Measurements from ENCODE around the gene GPR173. TPM values are rescaled to one million over a fixed set of nuclear protein-coding genes. Genes with fewer than 3 reads are reported as not detected.

GPR173 gene
- total RNA-seq, 1 donor, result 2.5 TPM

DNA sequence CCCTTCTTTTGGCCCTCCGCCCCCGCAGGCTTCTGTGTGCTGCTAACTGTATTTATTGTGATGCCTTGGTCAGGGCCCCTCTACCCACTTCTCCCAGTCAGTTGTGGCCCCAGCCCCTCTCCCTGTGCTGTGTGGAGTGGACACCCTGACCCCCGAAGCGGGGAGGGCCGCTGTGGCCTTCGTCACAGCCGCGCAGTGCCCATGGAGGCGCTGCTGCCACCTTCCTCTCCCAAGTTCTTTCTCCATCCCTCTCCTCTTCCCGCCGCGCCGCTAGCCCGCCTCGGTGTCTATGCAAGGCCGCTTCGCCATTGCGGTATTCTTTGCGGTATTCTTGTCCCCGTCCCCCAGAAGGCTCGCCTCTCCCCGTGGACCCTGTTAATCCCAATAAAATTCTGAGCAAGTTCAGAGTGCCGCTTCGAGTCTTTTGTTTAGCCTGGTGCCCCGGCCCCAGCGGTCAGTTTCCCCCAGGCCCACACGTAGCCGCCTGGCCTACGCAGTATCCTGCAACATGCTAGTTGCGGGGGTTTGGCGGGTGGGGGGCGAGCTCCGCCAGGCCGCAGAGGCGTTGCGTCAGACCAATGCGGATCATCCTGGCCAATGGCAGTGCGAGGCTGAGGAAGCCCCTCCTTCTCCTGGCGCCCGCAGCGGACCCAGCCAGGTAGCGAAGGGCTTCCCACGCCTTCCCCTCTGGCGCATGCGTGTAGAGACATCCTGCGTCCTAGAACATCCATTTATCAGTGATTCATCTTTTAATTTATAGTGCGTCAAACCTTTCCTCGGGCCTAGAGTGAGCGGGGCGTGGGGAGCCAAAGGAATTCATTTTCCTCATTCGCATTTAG is 39.8 kb downstream of the GPR173 start:
- DNase-seq (ENCODE audit: low read depth), result peak; percentile 80
- TF ChIP-seq, protein P1, sequence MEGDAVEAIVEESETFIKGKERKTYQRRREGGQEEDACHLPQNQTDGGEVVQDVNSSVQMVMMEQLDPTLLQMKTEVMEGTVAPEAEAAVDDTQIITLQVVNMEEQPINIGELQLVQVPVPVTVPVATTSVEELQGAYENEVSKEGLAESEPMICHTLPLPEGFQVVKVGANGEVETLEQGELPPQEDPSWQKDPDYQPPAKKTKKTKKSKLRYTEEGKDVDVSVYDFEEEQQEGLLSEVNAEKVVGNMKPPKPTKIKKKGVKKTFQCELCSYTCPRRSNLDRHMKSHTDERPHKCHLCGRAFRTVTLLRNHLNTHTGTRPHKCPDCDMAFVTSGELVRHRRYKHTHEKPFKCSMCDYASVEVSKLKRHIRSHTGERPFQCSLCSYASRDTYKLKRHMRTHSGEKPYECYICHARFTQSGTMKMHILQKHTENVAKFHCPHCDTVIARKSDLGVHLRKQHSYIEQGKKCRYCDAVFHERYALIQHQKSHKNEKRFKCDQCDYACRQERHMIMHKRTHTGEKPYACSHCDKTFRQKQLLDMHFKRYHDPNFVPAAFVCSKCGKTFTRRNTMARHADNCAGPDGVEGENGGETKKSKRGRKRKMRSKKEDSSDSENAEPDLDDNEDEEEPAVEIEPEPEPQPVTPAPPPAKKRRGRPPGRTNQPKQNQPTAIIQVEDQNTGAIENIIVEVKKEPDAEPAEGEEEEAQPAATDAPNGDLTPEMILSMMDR (IDR thresholded peaks at IDR 0.05; ENCODE audit: insufficient read depth, low read length), result no peak
- H3K4me3 ChIP-seq (ENCODE audit: low read depth, low read length), result peak overlapping the region; percentile 49

DNA sequence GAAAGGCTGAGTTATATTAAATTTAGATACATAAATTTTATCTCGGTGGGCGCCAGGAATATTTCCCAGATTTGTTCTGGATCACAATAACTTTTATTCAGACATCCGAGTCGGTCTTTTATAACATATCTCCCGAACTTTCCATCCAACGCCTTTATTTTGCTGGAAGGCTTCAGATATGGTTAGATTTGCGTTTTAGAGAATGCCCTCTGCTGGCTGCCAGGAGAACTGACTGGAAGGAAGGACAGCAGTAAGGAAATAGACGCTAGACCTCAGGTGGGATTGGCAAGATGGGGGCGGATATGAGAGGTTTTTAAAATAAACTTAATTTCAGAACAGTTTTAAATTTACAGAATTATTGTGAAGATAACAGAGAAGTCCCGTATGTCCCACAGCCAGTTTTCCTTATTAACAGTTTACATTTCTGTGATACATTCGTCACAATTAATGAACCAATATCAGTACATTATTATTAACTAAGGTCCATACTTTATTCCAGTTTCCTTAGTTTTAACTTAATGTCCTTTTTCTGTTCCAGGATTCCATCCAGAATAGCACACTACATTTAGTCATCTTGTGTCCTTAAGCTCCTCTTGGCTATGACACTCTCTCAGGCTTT is 40.7 kb downstream of the GPR173 start:
- TF ChIP-seq, protein P1 (IDR thresholded peaks at IDR 0.05; ENCODE audit: insufficient read depth, low read length), result peak; percentile 89
- H3K4me3 ChIP-seq (ENCODE audit: low read depth, low read length), result peak overlapping the region; percentile 49
- DNase-seq (ENCODE audit: low read depth), result peak; percentile 79

DNA sequence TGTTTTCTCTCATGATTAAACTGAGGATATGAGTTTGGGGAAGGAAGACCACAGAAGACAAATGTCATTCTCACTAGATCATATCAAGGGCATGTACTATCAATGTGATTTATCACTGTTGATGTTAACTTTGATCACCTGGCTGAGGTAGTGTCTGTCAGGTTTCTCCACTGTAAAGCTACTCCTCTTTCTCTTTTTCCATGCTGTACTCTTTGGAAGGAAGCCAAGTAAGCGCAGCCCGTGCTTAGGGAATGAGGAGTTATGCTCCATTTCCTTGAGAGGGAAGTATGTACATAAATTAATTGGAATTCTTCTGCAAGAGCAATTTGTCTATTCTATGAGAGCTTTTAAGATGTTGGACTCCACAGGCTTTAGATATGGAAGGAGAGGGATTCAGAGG is 41.3 kb downstream of the GPR173 start:
- no peak for DNase-seq (ENCODE audit: low read depth)
- H3K4me3 ChIP-seq (ENCODE audit: low read depth, low read length), result no peak overlapping the region
- TF ChIP-seq, protein P1 (IDR thresholded peaks at IDR 0.05; ENCODE audit: insufficient read depth, low read length), result no peak

DNA sequence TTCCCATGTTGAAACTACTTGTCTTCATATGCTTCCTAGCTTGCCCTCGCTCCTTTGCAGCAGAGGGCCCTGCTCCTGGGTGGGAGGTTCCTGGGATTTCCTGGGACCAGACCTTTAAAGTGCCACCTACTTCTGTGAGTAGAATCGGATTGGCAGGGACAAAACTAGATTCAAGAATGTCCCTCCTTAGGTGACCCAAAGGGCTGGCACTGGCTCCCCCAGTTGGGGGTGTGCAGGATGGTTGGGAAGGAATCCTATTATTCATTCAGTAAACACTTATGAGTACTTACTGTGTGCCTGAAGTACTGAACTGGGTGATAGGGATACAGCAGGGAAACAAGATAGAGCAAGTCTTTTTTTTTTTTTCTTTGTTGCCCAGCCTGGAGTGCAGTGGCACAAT is 42.8 kb downstream of the GPR173 start:
- TF ChIP-seq, protein P1 (IDR thresholded peaks at IDR 0.05; ENCODE audit: insufficient read depth, low read length), result no peak
- H3K4me3 ChIP-seq (ENCODE audit: low read depth, low read length), result no peak overlapping the region
- no peak for DNase-seq (ENCODE audit: low read depth)

DNA sequence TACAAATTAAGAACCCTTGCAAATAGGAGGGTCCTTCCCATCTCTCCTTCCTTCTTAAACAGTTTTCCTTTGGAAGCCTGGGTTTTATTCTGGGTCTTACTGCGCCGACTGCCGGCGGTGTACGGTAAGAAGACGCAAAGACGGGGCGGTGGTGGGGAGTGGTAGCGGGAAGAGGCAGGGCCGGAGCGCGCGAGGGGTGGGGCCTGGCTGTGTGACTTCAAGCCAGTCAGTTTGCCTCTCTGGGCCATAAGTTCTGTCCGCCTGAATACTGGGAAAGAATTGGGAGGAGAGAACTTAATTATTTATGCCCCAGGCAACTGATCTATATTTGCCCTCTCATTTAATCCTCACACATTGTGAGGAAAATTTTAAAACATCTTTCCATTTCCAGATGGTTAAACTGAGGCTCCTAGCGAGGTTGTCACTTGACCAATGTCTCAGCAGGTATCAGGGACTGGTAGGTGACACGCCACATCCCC is 44.6 kb downstream of the GPR173 start:
- peak; percentile 73 for DNase-seq (ENCODE audit: low read depth)
- peak overlapping the region; percentile 67 for H3K4me3 ChIP-seq (ENCODE audit: low read depth, low read length)
- TF ChIP-seq, protein P1 (IDR thresholded peaks at IDR 0.05; ENCODE audit: insufficient read depth, low read length), result peak; percentile 55

DNA sequence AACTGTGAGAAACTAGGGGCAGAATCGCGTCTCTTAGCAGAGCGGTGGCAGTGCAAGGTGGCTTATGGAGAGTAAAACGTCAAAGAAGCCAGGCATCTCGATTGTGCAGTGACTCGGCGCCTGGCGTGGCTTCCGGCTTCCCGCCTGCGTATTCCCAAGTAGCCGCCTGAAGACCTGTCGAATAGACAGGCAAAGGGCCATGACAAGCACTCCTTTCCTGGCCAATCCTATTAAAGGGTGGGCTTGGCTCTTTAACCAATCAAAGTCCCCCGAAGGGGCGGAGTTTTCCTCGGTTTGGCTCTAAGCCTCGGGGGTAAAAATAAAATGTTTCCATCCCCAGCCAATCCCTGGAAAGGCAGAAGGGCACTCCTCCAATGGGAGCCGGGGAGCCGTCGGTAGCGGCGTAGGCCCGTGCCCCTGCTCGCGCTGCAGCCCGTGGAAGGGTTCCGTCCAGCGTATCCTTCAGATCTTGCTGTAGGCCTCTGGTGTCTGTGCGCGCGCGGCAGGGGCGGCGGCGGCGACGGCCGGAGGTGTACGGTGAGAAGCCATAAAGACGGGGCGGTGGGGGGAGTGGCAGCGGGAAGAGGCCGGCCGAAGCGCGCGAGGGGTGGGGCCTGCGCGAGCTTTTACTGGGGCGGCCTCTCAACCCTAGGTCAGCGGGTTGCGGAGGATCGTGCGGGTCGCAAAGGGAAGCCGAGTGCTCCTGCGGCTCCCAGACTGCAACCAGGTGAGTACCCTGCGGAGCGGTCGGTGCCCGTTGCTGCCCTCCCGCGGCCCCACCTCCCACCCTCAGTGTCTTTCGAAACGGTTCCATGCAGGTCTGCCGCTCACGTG is 45.4 kb downstream of the GPR173 start, which contains the start of gene KANTR:
Gene KANTR (plus strand): TSS at position 395 of the 834 bp plus-strand sequence. CDS start 30,131 bp downstream, outside the sequence.
- peak within 1 kb of the TSS; percentile 77 for H3K4me3 ChIP-seq (ENCODE audit: low read depth, low read length)
- TF ChIP-seq, protein P1 (IDR thresholded peaks at IDR 0.05; ENCODE audit: insufficient read depth, low read length), result no peak
- DNase-seq (ENCODE audit: low read depth), result peak; percentile 94
